BJ (cell line): ENCODE data around the gene NLRP3. TPM values are rescaled to one million over a fixed set of nuclear protein-coding genes. Genes with fewer than 3 reads are reported as not detected.

ENCODE experiments used
- CTCF ChIA-PET: fragments of 350-600 bp; formaldehyde crosslinking; extraction: SDS; loops from one replicate; lab custom pipeline; 2021; ENCODE audit warnings: antibody characterized with exemption, inconsistent platforms; lab: Yijun Ruan, JAX
- POLR2A ChIA-PET: fragments of 300-600 bp; sonication (Branson Sonifier 250); formaldehyde crosslinking; extraction: SDS; loops from one replicate; lab custom pipeline; 2021; ENCODE audit warnings: antibody characterized with exemption; lab: Charles Lee
- DNase-seq: peaks from one replicate; pipeline ENCODE4 v3.0.0-alpha.2; 2011; ENCODE audit warnings: low read depth
- H3K27me3 ChIP-seq: 2 replicates; pipeline ENCODE4 v1.6.0; 2011; ENCODE audit warnings: low read length; ENCODE audit not compliant: control insufficient read depth, insufficient read depth
- H3K36me3 ChIP-seq: 2 replicates; pipeline ENCODE4 v1.5.1; 2011; ENCODE audit warnings: low read length; ENCODE audit not compliant: control insufficient read depth, insufficient read depth
- H3K4me3 ChIP-seq: 2 replicates; pipeline ENCODE4 v1.5.1; 2011; ENCODE audit warnings: low read depth, mild to moderate bottlenecking, control low read depth, low read length
- polyA plus RNA-seq: library from polyadenylated mRNA; depleted of rRNA; stranded (reverse); fragments of >200 nt; gene quantifications from 2 replicates; pipeline ENCODE4 v1.2.3, GENCODE V29; 2011
- TF ChIP-seq, protein P1 (sequence below): IDR thresholded peaks from 2 replicates; pipeline ENCODE4 v1.5.1; 2011; ENCODE audit warnings: low read depth, mild to moderate bottlenecking, control low read depth, inconsistent platforms, low read length, moderate library complexity; ENCODE audit not compliant: insufficient read depth

Gene NLRP3
- polyA plus RNA-seq, 1 experiment: not detected

DNA sequence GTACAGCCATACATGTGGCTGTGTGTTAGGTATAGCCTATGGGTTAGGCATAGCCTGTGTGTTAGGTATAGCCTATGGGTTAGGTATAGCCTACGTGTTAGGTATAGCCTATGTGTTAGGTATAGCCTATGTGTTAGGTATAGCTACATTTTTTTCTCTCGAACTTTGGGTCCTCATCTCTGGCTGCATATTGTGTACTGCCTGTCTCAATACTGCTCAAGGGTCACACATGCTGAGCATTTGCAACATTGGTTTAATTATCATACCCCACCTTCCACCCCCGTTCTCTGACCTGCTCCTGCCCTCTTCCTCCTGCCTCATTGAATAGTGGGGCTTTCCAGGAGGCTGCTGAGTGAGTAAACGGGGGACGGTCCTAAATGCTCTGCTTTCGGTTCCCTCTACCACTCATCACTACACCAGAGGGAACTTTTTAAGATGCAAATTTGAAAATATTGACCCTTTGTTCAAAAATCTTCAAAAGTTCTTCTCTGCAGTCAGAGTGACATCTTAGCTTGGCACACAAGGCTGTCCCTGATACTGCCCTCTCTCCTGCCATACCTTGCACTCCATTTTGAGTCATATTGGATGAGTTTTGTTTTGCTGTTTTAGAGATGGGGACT is 24.1 kb downstream of the NLRP3 start:
- TF ChIP-seq, protein P1, sequence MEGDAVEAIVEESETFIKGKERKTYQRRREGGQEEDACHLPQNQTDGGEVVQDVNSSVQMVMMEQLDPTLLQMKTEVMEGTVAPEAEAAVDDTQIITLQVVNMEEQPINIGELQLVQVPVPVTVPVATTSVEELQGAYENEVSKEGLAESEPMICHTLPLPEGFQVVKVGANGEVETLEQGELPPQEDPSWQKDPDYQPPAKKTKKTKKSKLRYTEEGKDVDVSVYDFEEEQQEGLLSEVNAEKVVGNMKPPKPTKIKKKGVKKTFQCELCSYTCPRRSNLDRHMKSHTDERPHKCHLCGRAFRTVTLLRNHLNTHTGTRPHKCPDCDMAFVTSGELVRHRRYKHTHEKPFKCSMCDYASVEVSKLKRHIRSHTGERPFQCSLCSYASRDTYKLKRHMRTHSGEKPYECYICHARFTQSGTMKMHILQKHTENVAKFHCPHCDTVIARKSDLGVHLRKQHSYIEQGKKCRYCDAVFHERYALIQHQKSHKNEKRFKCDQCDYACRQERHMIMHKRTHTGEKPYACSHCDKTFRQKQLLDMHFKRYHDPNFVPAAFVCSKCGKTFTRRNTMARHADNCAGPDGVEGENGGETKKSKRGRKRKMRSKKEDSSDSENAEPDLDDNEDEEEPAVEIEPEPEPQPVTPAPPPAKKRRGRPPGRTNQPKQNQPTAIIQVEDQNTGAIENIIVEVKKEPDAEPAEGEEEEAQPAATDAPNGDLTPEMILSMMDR: no peak
- ChIA-PET CTCF (interaction anchor here (1.0 kb wide), 1 partner anchor 9 kb away, joined by 3 read pairs; no protein-coding TSS in a partner anchor), POLR2A (no interaction called here)
- Histone ChIP-seq H3K36me3 (no peaks in the 10 kb centered on the region), H3K27me3 (no peaks in the 10 kb centered on the region), H3K4me3 (no peak overlapping the region)
- DNase-seq: no peak

DNA sequence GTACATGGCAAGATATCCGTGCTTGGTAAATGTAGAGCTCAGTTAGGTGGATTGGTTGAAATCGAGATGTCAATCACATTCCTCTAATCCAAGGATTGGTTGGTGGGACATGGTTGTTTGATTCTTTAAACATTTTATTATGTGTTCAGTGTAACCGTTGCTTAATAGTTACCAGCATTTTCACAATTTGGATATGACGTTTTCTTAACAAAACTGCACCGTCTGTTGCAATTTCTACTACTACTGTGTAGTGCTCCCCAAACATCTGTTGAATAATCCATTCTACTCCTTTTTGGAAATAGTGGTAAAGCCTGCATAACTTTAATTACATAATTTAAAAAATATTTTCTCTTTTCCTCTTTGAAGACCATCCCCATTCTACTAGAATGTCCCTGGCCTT is 25.6 kb downstream of the NLRP3 start:
- DNase-seq: no peak

DNA sequence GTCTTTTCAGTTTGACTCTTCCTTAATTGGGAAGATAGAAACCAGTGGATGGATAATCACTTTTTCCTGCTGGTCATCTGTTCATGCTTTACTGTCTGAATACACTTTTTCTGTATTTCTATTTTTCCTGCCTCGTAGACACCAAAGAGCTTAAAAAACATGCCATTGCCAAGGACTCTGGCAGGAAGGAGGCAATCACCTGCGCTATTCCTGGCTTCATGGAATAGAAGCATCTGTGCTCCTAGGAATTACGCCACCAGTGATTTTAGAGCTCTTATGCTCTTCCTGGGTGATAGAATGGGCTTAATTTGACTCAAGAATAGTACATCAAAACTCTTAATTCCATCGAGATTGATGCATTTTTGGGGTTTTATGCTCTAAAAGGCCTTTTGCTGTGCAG is 26.2 kb downstream of the NLRP3 start:
- POLR2A ChIA-PET: no interaction called here
- CTCF ChIA-PET: no interaction called here
- no peaks in the 10 kb centered on the region for H3K36me3 ChIP-seq

More for the DNA sequence above, 25.6 kb downstream of the NLRP3 start:
- H3K27me3 ChIP-seq: no peaks in the 10 kb centered on the region
- TF ChIP-seq, protein P1: no peak
- CTCF ChIA-PET: no interaction called here
- H3K4me3 ChIP-seq: no peak overlapping the region
- POLR2A ChIA-PET: no interaction called here
- no peaks in the 10 kb centered on the region for H3K36me3 ChIP-seq

DNA sequence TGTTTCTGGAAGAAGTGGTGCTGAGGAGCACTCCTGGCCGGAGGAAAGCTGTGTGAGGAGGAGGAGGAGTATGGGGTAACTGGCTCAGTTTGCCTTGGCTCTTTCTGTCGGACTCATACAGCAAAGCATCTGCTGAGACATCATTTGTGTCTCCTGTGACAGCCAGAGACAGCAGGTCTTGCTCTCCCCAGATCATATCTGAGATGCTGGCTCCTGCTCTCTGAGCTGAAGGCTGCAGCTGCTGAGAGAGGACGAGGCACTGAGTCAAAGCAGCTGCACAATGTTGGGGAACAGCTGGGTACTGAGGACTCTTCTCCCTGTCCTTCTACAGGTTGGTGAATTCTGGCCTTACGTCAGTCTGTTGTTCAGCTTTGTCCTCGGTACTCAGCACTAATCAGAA is 27.7 kb downstream of the NLRP3 start:
- no peak for DNase-seq
- H3K27me3 ChIP-seq: no peaks in the 10 kb centered on the region
- no peaks in the 10 kb centered on the region for H3K36me3 ChIP-seq
- ChIA-PET POLR2A (no interaction called here), CTCF (no interaction called here)
- H3K4me3 ChIP-seq: no peak overlapping the region
- TF ChIP-seq, protein P1: no peak

More for the DNA sequence above, 26.2 kb downstream of the NLRP3 start:
- TF ChIP-seq, protein P1: no peak
- Histone ChIP-seq H3K4me3 (no peak overlapping the region), H3K27me3 (no peaks in the 10 kb centered on the region)
- no peak for DNase-seq

DNA sequence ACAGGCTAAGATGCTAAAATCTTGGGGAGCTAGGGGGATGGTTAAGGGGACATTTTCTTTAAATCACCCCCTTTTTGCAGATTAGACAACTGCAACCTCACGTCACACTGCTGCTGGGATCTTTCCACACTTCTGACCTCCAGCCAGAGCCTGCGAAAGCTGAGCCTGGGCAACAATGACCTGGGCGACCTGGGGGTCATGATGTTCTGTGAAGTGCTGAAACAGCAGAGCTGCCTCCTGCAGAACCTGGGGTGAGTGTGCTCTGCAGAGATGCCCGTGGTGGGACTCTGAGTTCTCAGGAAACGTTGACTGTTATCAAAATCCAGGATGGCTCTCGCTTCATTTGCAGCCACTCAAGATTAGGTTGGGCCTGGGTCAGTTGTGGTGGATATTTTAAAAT is 28.6 kb downstream of the NLRP3 start:
- TF ChIP-seq, protein P1: no peak
- no peak overlapping the region for H3K4me3 ChIP-seq
- no peaks in the 10 kb centered on the region for H3K27me3 ChIP-seq
- ChIA-PET CTCF (interaction anchor here (1.7 kb wide), 1 partner anchor 11 kb away, joined by 3 read pairs; no protein-coding TSS in a partner anchor), POLR2A (no interaction called here)
- H3K36me3 ChIP-seq: no peaks in the 10 kb centered on the region
- DNase-seq: no peak
